Astrocyte (in vitro differentiated cells and primary cell): ENCODE results near the gene NDOR1. TPM values are rescaled to one million over a fixed set of nuclear protein-coding genes. Genes with fewer than 3 reads are reported as not detected.
A peak's percentile ranks its signal among the peaks of the same experiment; 100 is the strongest.

Experiments
- DNase-seq: peaks from one replicate; pipeline ENCODE4 v3.0.0-alpha.2; 2010; ENCODE audit warnings: low read depth
- FAIRE-seq: peaks from 2 replicates; lab custom pipeline; 2011; peaks lifted over from hg19 to GRCh38; lab: Jason Lieb, UNC
- H2AFZ ChIP-seq: 2 replicates; pipeline ENCODE4 v1.6.0; 2012; ENCODE audit warnings: low read depth, low read length, inconsistent platforms
- H3K27ac ChIP-seq: 2 replicates; pipeline ENCODE4 v1.5.1; 2011; ENCODE audit warnings: low read depth, low read length, inconsistent platforms
- H3K27me3 ChIP-seq: 2 replicates; pipeline ENCODE4 v1.6.0; 2011; ENCODE audit warnings: low read length, inconsistent platforms; ENCODE audit not compliant: insufficient read depth
- H3K36me3 ChIP-seq: 2 replicates; pipeline ENCODE4 v1.5.1; 2011; ENCODE audit warnings: low read length, inconsistent platforms; ENCODE audit not compliant: insufficient read depth
- H3K4me1 ChIP-seq: 2 replicates; pipeline ENCODE4 v1.5.1; 2011; ENCODE audit warnings: low read length, inconsistent platforms; ENCODE audit not compliant: insufficient read depth
- H3K4me2 ChIP-seq: 2 replicates; pipeline ENCODE4 v1.6.0; 2012; ENCODE audit warnings: low read length, inconsistent platforms
- H3K4me3 ChIP-seq: 2 replicates; pipeline ENCODE4 v1.5.1; 2011; ENCODE audit warnings: low read depth, mild to moderate bottlenecking, low read length, inconsistent platforms; ENCODE audit not compliant: insufficient read depth
- H3K79me2 ChIP-seq: 2 replicates; pipeline ENCODE4 v1.6.0; 2012; ENCODE audit warnings: mild to moderate bottlenecking, low read length, inconsistent platforms; ENCODE audit not compliant: insufficient read depth
- H3K9ac ChIP-seq: 2 replicates; pipeline ENCODE4 v1.6.0; 2012; ENCODE audit warnings: mild to moderate bottlenecking, low read length, inconsistent platforms
- H3K9me3 ChIP-seq: 2 replicates; pipeline ENCODE4 v1.5.1; 2012; ENCODE audit warnings: low read depth, mild to moderate bottlenecking, low read length, inconsistent platforms; ENCODE audit not compliant: insufficient read depth
- H4K20me1 ChIP-seq: 2 replicates; pipeline ENCODE4 v1.6.0; 2012; ENCODE audit warnings: low read length, inconsistent platforms; ENCODE audit not compliant: insufficient read depth
- H3K27ac Mint-ChIP-seq: one replicate; pipeline ENCODE4 v1.8.0; 2021; ENCODE audit warnings: mild to moderate bottlenecking, mixed read lengths; ENCODE audit not compliant: unreplicated experiment
- H3K27me3 Mint-ChIP-seq: one replicate; pipeline ENCODE4 v1.8.0; 2021; ENCODE audit warnings: low read depth, mixed read lengths; ENCODE audit not compliant: unreplicated experiment
- H3K36me3 Mint-ChIP-seq: one replicate; pipeline ENCODE4 v1.8.0; 2021; ENCODE audit warnings: low read depth, mixed read lengths; ENCODE audit not compliant: unreplicated experiment
- H3K4me1 Mint-ChIP-seq: one replicate; pipeline ENCODE4 v1.8.0; 2021; ENCODE audit warnings: low read depth, mixed read lengths; ENCODE audit not compliant: unreplicated experiment
- H3K4me3 Mint-ChIP-seq: one replicate; pipeline ENCODE4 v1.8.0; 2021; ENCODE audit warnings: mild to moderate bottlenecking, moderate library complexity, mixed read lengths; ENCODE audit not compliant: unreplicated experiment
- H3K9me3 Mint-ChIP-seq: one replicate; pipeline ENCODE4 v1.8.0; 2021; ENCODE audit warnings: mild to moderate bottlenecking, mixed read lengths; ENCODE audit not compliant: unreplicated experiment
- EZH2 ChIP-seq: IDR thresholded peaks from 2 replicates; pipeline ENCODE4 v1.6.1; 2012; ENCODE audit warnings: mild to moderate bottlenecking, low read length, inconsistent platforms; ENCODE audit not compliant: insufficient read depth
- total RNA-seq: library from RNA; stranded (reverse); gene quantifications from 2 replicates; pipeline ENCODE4 v1.2.1, GENCODE V29; 2021
- TF ChIP-seq, protein P1 (sequence below): IDR thresholded peaks from 2 replicates; pipeline ENCODE4 v1.5.1; 2011; ENCODE audit warnings: low read depth, mild to moderate bottlenecking, inconsistent platforms, low read length, moderate library complexity; ENCODE audit not compliant: insufficient read depth

Gene NDOR1
- total RNA-seq, 1 donor from 2014 or later, result 14.5 TPM

DNA sequence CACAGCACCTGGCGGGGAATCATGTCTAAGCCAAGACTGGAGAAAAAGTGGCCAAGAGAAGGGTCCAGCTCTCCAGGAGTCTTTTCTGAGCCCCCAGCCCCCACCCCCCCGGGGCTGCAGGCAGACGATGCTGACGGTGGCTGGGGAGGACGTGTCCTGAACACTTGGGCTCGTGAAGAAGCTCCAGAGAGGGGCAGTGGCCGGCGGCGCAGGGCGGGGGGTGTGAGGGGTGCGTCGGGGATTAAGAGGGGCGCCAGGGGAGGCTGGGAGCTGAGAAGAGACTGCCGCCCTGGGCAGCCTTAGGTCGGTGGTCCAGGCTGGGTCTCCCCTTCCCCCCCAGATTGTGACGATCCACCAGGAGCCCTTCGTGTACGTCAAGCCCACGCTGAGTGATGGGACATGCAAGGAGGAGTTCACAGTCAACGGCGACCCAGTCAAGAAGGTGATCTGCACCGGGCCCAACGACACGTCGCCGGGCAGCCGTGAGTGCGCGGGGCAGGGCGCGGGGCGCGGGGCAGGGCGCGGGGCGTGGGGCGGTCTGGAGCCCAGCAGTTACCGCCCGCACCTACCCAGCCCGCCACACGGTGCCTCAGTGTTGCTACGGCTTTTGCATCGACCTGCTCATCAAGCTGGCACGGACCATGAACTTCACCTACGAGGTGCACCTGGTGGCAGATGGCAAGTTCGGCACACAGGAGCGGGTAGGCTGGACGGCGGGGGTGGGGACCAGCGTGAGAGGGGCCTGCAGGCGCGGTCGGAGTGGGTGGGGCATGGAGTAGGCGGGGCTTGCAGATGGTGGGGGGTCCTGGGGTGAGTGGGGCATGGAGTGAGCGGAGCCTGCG lies 44.6 kb upstream of the NDOR1 start:
- no peak overlapping the region for H3K27ac ChIP-seq
- no peak overlapping the region for H2AFZ ChIP-seq
- H3K9me3 ChIP-seq, result no peaks in the 10 kb centered on the region
- FAIRE-seq, result no peak
- Mint-ChIP-seq H3K4me3 (no peak overlapping the region), H3K27ac (no peak overlapping the region), H3K36me3 (no peaks in the 10 kb centered on the region), H3K4me1 (peaks cover 2% of the 10 kb centered on the region), H3K9me3 (no peaks in the 10 kb centered on the region), H3K27me3 (peaks cover 65% of the 10 kb centered on the region)
- H3K4me3 ChIP-seq, result no peak overlapping the region
- H3K79me2 ChIP-seq, result no peaks in the 10 kb centered on the region
- peaks cover 39% of the 10 kb centered on the region for H3K27me3 ChIP-seq
- H4K20me1 ChIP-seq, result no peaks in the 10 kb centered on the region
- no peak overlapping the region for H3K4me2 ChIP-seq
- TF ChIP-seq, protein P1, sequence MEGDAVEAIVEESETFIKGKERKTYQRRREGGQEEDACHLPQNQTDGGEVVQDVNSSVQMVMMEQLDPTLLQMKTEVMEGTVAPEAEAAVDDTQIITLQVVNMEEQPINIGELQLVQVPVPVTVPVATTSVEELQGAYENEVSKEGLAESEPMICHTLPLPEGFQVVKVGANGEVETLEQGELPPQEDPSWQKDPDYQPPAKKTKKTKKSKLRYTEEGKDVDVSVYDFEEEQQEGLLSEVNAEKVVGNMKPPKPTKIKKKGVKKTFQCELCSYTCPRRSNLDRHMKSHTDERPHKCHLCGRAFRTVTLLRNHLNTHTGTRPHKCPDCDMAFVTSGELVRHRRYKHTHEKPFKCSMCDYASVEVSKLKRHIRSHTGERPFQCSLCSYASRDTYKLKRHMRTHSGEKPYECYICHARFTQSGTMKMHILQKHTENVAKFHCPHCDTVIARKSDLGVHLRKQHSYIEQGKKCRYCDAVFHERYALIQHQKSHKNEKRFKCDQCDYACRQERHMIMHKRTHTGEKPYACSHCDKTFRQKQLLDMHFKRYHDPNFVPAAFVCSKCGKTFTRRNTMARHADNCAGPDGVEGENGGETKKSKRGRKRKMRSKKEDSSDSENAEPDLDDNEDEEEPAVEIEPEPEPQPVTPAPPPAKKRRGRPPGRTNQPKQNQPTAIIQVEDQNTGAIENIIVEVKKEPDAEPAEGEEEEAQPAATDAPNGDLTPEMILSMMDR, result no peak
- peak; percentile 56 for TF ChIP-seq EZH2
- peaks cover 4% of the 10 kb centered on the region for H3K4me1 ChIP-seq
- no peak overlapping the region for H3K9ac ChIP-seq
- no peaks in the 10 kb centered on the region for H3K36me3 ChIP-seq
- DNase-seq, result no peak

DNA sequence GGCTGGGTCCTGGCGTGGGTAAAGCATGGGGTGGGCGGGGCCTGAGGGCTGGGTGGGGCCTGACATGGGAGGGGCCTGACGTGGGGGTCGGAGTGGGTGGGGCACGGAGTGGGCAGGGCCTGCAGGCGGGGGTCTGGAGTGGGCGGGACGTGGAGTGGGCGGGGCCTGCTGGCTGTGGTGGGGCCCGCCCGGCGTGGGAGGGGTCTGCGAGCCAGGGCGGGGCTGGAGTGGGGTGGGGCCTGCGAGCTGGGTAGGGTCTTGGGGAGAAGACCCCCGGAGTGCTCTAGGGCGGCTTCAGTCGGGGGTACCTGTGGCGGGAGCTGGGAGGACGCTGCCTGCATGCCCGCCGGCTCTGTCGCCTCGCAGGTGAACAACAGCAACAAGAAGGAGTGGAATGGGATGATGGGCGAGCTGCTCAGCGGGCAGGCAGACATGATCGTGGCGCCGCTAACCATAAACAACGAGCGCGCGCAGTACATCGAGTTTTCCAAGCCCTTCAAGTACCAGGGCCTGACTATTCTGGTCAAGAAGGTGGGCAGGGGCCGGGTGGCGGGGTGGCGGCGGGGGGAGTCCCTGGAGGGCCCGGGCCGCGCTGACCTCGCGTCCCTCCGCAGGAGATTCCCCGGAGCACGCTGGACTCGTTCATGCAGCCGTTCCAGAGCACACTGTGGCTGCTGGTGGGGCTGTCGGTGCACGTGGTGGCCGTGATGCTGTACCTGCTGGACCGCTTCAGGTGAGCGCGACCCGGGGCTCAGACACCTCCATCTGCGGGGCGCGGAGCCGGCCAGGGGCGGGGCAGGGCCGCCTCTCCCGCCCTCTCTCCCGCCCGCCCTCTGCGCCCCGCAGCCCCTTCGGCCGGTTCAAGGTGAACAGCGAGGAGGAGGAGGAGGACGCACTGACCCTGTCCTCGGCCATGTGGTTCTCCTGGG lies 43.7 kb upstream of the NDOR1 start:
- no peak overlapping the region for H2AFZ ChIP-seq
- no peaks in the 10 kb centered on the region for H3K9me3 ChIP-seq
- TF ChIP-seq EZH2, result peak; percentile 33
- TF ChIP-seq, protein P1, result no peak
- FAIRE-seq, result no peak
- H3K4me2 ChIP-seq, result no peak overlapping the region
- H3K79me2 ChIP-seq, result no peaks in the 10 kb centered on the region
- H3K36me3 Mint-ChIP-seq, result no peaks in the 10 kb centered on the region
- no peak overlapping the region for H3K27ac Mint-ChIP-seq
- H3K4me3 ChIP-seq, result no peak overlapping the region
- no peaks in the 10 kb centered on the region for H3K9me3 Mint-ChIP-seq
- no peak overlapping the region for H3K27ac ChIP-seq
- peaks cover 2% of the 10 kb centered on the region for H3K4me1 Mint-ChIP-seq
- H3K9ac ChIP-seq, result no peak overlapping the region
- no peak for DNase-seq
- H3K4me3 Mint-ChIP-seq, result no peak overlapping the region
- no peaks in the 10 kb centered on the region for H3K36me3 ChIP-seq
- peaks cover 45% of the 10 kb centered on the region for H3K27me3 ChIP-seq
- H4K20me1 ChIP-seq, result no peaks in the 10 kb centered on the region
- H3K27me3 Mint-ChIP-seq, result peaks cover 66% of the 10 kb centered on the region
- peaks cover 4% of the 10 kb centered on the region for H3K4me1 ChIP-seq
